ENCODE data around the gene MAGEB1. TPM values are rescaled to one million over a fixed set of nuclear protein-coding genes. Genes with fewer than 3 reads are reported as not detected.

MAGEB1 gene
- total and polyA plus RNA-seq, 2 donors (not counting 1 experiment from before 2014, with no cell fraction given) = not detected

GRCh38 chrX:30296408-30297254 lies 49.7 kb downstream of the MAGEB1 start:
- H3K4me2 ChIP-seq (ENCODE audit: extremely low read depth, insufficient read depth, low read length) = no peak overlapping the region
- H3K36me3 ChIP-seq (ENCODE audit: control insufficient read depth, insufficient read depth, low read length) = no peaks in the 10 kb centered on the region
- TF ChIP-seq CTCF (conservative IDR thresholded peaks at IDR 0.05 in 1 of 2, IDR thresholded peaks at IDR 0.05 in 1 of 2; ENCODE audit: low read depth in 1 of 2, low read length in 2 of 2) (no peak), EZH2 (IDR thresholded peaks at IDR 0.05; ENCODE audit: low read length, missing control alignments) (no peak)
- no peak overlapping the region for H2AFZ ChIP-seq (ENCODE audit: low read length)
- H4K20me1 ChIP-seq (ENCODE audit: control insufficient read depth, extremely low read depth, insufficient read depth, low read length) = no peaks in the 10 kb centered on the region
- no peaks in the 10 kb centered on the region for H3K4me1 ChIP-seq (ENCODE audit: control insufficient read depth, extremely low read depth, insufficient read depth, low read length)
- H3K4me3 ChIP-seq (replicated peaks in 1 of 4; ENCODE audit: control extremely low read depth in 1 of 4, insufficient read depth in 1 of 4, low read depth in 3 of 4, low read length in 4 of 4) = no peak overlapping the region
- H3K9ac ChIP-seq (ENCODE audit: insufficient read depth, low read length) = no peak overlapping the region
- DNase-seq (ENCODE audit: low read depth in 2 of 2) = no peak
- no peaks in the 10 kb centered on the region for H3K27me3 ChIP-seq (ENCODE audit: control insufficient read depth, insufficient read depth, low read length)
- H3K79me2 ChIP-seq (ENCODE audit: control insufficient read depth, insufficient read depth, low read length) = no peaks in the 10 kb centered on the region
- no peak overlapping the region for H3K27ac ChIP-seq (ENCODE audit: insufficient read depth, low read length)
- H3K9me3 ChIP-seq (ENCODE audit: control insufficient read depth, insufficient read depth, low read depth, low read length) = no peaks in the 10 kb centered on the region

- Histone ChIP-seq H4K20me1 (ENCODE audit: control insufficient read depth, extremely low read depth, insufficient read depth, low read length) (no peaks in the 10 kb centered on the region), H2AFZ (ENCODE audit: low read length) (no peak overlapping the region), H3K9me3 (ENCODE audit: control insufficient read depth, insufficient read depth, low read depth, low read length) (no peaks in the 10 kb centered on the region), H3K27me3 (ENCODE audit: control insufficient read depth, insufficient read depth, low read length) (no peaks in the 10 kb centered on the region), H3K79me2 (ENCODE audit: control insufficient read depth, insufficient read depth, low read length) (no peaks in the 10 kb centered on the region), H3K4me1 (ENCODE audit: control insufficient read depth, extremely low read depth, insufficient read depth, low read length) (no peaks in the 10 kb centered on the region), H3K4me3 (replicated peaks in 1 of 4; ENCODE audit: control extremely low read depth in 1 of 4, insufficient read depth in 1 of 4, low read depth in 3 of 4, low read length in 4 of 4) (no peak overlapping the region), H3K36me3 (ENCODE audit: control insufficient read depth, insufficient read depth, low read length) (no peaks in the 10 kb centered on the region), H3K4me2 (ENCODE audit: extremely low read depth, insufficient read depth, low read length) (no peak overlapping the region), H3K9ac (ENCODE audit: insufficient read depth, low read length) (no peak overlapping the region), H3K27ac (ENCODE audit: insufficient read depth, low read length) (no peak overlapping the region)
- no peak for DNase-seq (ENCODE audit: low read depth in 2 of 2)
- TF ChIP-seq EZH2 (IDR thresholded peaks at IDR 0.05; ENCODE audit: low read length, missing control alignments) (no peak), CTCF (conservative IDR thresholded peaks at IDR 0.05 in 1 of 2, IDR thresholded peaks at IDR 0.05 in 1 of 2; ENCODE audit: low read depth in 1 of 2, low read length in 2 of 2) (no peak)
Measured at GRCh38 chrX:30301208-30301607, 54.3 kb downstream of the MAGEB1 start.

Other genes with a start within 250 kb of the MAGEB1 start
- gene MAGEB2, start 31.6 kb upstream of the MAGEB1 start, total RNA-seq = not detected in 2 replicates
- not detected in 2 replicates for gene MAGEB2, start 31.6 kb upstream of the MAGEB1 start, polyA plus RNA-seq
- not detected in 2 replicates for gene MAGEB3, start 16.5 kb upstream of the MAGEB1 start, total RNA-seq
- not detected in 2 replicates for gene MAGEB3, start 16.5 kb upstream of the MAGEB1 start, polyA plus RNA-seq
- not detected in 2 replicates for gene MAGEB4, start 5.1 kb upstream of the MAGEB1 start, total RNA-seq
- not detected in 2 replicates for gene MAGEB4, start 5.1 kb upstream of the MAGEB1 start, polyA plus RNA-seq
- gene NR0B1, start 62.2 kb downstream of the MAGEB1 start, total RNA-seq = 1.8 and 4.6 TPM in 2 replicates
- 0.16 TPM in 1 of 2 replicates, not detected in the other for gene NR0B1, start 62.2 kb downstream of the MAGEB1 start, polyA plus RNA-seq

Data from fibroblast of lung (primary cell).